ENCODE data around the gene RBM17. TPM values are rescaled to one million over a fixed set of nuclear protein-coding genes. Genes with fewer than 3 reads are reported as not detected.

The RBM17 gene
- total RNA-seq, 2 donors from 2014 or later, result 40.5 to 59.2 TPM

DNA sequence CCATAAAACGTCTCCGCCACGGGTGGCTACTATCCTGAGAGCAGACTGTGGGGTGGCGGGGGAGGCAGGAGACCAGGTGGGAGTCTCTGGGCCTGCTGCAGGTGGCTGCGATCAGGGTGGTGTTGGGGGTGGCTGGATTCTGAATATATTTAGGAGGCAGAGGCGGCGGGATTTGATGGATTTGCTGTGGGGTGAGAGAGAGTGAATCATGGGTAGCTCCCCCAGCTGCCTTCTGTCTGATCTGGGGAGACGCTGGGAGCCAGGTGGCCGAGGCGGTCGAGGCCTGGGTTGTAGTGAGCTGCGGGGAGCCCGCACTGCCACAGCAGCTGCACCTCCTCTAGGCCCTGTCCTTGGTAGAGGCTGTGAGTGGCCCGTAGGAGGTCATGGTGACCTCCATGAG is 65.7 kb downstream of the RBM17 start:
- DNase-seq (ENCODE audit: low spot score), result no peak
- no peak overlapping the region for H3K27ac ChIP-seq
- 92% methylated on average over 14 of the region's 14 CpGs for WGBS

DNA sequence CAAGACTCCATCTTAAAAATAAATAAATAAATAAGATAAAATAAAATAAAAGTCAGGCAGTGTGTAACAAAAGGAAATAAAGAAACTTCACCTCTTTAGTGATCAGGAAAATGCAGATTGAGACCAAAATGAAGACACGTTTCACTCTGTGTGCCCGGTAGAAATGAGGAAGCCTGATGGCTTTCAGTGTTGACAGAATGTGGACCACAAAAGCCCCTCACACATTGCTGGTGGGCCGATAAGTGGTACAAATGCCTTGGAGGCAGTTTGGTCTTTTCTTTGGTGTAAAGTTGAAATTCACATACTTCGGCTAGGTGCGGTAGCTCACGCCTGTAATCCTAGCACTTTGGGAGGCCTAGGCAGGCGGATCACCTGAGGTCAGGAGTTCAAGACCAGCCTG is 69.4 kb downstream of the RBM17 start:
- no peak overlapping the region for H3K27ac ChIP-seq
- intact Hi-C loops (cut with DNase I), result no loop called here
- no peak overlapping the region for H3K4me3 ChIP-seq
- 93% methylated on average over 7 of the region's 7 CpGs for WGBS
- H3K36me3 ChIP-seq, result no peaks in the 10 kb centered on the region
- no peaks in the 10 kb centered on the region for H3K27me3 ChIP-seq (replicated peaks; ENCODE audit: insufficient read depth)
- H3K9me3 ChIP-seq, result no peaks in the 10 kb centered on the region
- H3K4me1 ChIP-seq (replicated peaks), result no peaks in the 10 kb centered on the region
- no peak for DNase-seq (ENCODE audit: low spot score)
- TF ChIP-seq POLR2A (IDR thresholded peaks at IDR 0.05), result no peak
- TF ChIP-seq, protein P1, sequence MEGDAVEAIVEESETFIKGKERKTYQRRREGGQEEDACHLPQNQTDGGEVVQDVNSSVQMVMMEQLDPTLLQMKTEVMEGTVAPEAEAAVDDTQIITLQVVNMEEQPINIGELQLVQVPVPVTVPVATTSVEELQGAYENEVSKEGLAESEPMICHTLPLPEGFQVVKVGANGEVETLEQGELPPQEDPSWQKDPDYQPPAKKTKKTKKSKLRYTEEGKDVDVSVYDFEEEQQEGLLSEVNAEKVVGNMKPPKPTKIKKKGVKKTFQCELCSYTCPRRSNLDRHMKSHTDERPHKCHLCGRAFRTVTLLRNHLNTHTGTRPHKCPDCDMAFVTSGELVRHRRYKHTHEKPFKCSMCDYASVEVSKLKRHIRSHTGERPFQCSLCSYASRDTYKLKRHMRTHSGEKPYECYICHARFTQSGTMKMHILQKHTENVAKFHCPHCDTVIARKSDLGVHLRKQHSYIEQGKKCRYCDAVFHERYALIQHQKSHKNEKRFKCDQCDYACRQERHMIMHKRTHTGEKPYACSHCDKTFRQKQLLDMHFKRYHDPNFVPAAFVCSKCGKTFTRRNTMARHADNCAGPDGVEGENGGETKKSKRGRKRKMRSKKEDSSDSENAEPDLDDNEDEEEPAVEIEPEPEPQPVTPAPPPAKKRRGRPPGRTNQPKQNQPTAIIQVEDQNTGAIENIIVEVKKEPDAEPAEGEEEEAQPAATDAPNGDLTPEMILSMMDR (IDR thresholded peaks at IDR 0.05), result no peak
- TF ChIP-seq POLR2AphosphoS5 (IDR thresholded peaks at IDR 0.05), result no peak

More for the DNA sequence above, 65.7 kb downstream of the RBM17 start:
- Histone ChIP-seq H3K36me3 (no peaks in the 10 kb centered on the region), H3K4me3 (no peak overlapping the region), H3K27me3 (replicated peaks; ENCODE audit: insufficient read depth) (no peaks in the 10 kb centered on the region), H3K4me1 (replicated peaks) (no peaks in the 10 kb centered on the region), H3K9me3 (no peaks in the 10 kb centered on the region)
- TF ChIP-seq POLR2AphosphoS5 (IDR thresholded peaks at IDR 0.05) (no peak), POLR2A (IDR thresholded peaks at IDR 0.05) (no peak)
- TF ChIP-seq, protein P1 (IDR thresholded peaks at IDR 0.05), result no peak
- intact Hi-C loops (cut with DNase I), result no loop called here

GRCh38 chr10:6161921-6162320 is 73.1 kb downstream of the RBM17 start:
- H3K27ac ChIP-seq, result no peak overlapping the region
- no peak for DNase-seq (ENCODE audit: low spot score)
- TF ChIP-seq POLR2A (IDR thresholded peaks at IDR 0.05) (no peak), POLR2AphosphoS5 (IDR thresholded peaks at IDR 0.05) (no peak)
- TF ChIP-seq, protein P1 (IDR thresholded peaks at IDR 0.05), result no peak

GRCh38 chr10:6162589-6163356 is 73.9 kb downstream of the RBM17 start:
- TF ChIP-seq, protein P1 (IDR thresholded peaks at IDR 0.05), result no peak
- no peak for TF ChIP-seq POLR2AphosphoS5 (IDR thresholded peaks at IDR 0.05)
- no peak for TF ChIP-seq POLR2A (IDR thresholded peaks at IDR 0.05)
- intact Hi-C loops (cut with DNase I), result loop anchor here (5.0 kb wide), 1 partner anchor 40 kb away; the partner anchor contains the start of gene PFKFB3
- H3K4me1 ChIP-seq (replicated peaks), result no peaks in the 10 kb centered on the region
- peak overlapping the region; percentile 64 to 71 for H3K27ac ChIP-seq
- no peaks in the 10 kb centered on the region for H3K36me3 ChIP-seq
- 55% methylated on average over 12 of the region's 12 CpGs for WGBS
- no peaks in the 10 kb centered on the region for H3K27me3 ChIP-seq (replicated peaks; ENCODE audit: insufficient read depth)
- no peaks in the 10 kb centered on the region for H3K9me3 ChIP-seq
- no peak for DNase-seq (ENCODE audit: low spot score)
- H3K4me3 ChIP-seq, result peak overlapping the region; percentile 45 to 52

More at GRCh38 chr10:6161921-6162320, 73.1 kb downstream of the RBM17 start:
- Histone ChIP-seq H3K9me3 (no peaks in the 10 kb centered on the region), H3K36me3 (no peaks in the 10 kb centered on the region), H3K4me3 (no peak overlapping the region), H3K4me1 (replicated peaks) (no peaks in the 10 kb centered on the region), H3K27me3 (replicated peaks; ENCODE audit: insufficient read depth) (no peaks in the 10 kb centered on the region)
- WGBS, result 71% methylated on average over 3 of the region's 3 CpGs
- intact Hi-C loops (cut with DNase I), result loop anchor here (5.0 kb wide), 1 partner anchor 40 kb away; the partner anchor contains the start of gene PFKFB3
